Keratinocyte (primary cell): Measurements from ENCODE around the gene NBPF8.
"Not testable (repeated sequence)": the region's sequence is repeated elsewhere in the genome, so short reads cannot be mapped to it uniquely, and the experiment has no call there.

Experiments used
- EZH2 ChIP-seq: IDR thresholded peaks from one replicate; pipeline ENCODE4 v1.6.1; 2012; ENCODE audit warnings: inconsistent platforms, mild to moderate bottlenecking, low read length, moderate library complexity
- TF ChIP-seq, protein P1 (sequence below), 3 experiments: IDR thresholded peaks in 1 of 3; conservative IDR thresholded peaks in 1 of 3; optimal IDR thresholded peaks in 1 of 3; 2 replicates in 2 of 3; 3 replicates in 1 of 3; pipeline versions ENCODE3 to v1.5.1; 2011; ENCODE audit warnings: low read length in 3 of 3, mild to moderate bottlenecking in 3 of 3, moderate library complexity in 2 of 3, control low read depth in 1 of 3, inconsistent platforms in 1 of 3; ENCODE audit not compliant: insufficient read depth in 2 of 3; ENCODE audit errors: extremely low read depth in 1 of 3

DNA sequence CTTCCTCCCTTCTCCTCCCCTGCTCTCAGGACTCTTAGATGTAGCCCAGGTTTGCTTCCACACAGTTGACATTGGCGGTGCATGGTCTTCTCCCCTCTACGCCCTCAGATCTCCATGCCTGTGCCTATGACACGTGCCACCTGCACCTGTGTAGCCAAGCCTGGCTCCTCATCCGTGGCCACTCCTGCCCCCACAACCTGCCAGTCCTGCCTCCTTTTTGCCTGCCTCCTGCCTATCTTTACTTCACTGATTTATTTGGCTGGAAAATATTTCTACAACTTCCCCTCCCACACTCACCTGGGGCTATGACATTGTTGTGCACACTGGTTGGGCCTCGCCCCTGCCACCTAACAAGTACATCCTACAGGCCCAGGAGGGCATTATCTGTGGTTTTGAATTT, 28.2 kb upstream of the NBPF8 start:
- TF ChIP-seq, protein P1, sequence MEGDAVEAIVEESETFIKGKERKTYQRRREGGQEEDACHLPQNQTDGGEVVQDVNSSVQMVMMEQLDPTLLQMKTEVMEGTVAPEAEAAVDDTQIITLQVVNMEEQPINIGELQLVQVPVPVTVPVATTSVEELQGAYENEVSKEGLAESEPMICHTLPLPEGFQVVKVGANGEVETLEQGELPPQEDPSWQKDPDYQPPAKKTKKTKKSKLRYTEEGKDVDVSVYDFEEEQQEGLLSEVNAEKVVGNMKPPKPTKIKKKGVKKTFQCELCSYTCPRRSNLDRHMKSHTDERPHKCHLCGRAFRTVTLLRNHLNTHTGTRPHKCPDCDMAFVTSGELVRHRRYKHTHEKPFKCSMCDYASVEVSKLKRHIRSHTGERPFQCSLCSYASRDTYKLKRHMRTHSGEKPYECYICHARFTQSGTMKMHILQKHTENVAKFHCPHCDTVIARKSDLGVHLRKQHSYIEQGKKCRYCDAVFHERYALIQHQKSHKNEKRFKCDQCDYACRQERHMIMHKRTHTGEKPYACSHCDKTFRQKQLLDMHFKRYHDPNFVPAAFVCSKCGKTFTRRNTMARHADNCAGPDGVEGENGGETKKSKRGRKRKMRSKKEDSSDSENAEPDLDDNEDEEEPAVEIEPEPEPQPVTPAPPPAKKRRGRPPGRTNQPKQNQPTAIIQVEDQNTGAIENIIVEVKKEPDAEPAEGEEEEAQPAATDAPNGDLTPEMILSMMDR (optimal IDR thresholded peaks at IDR 0.05 in 1 of 3, IDR thresholded peaks at IDR 0.05 in 1 of 3, conservative IDR thresholded peaks at IDR 0.05 in 1 of 3; ENCODE audit: extremely low read depth in 1 of 3, insufficient read depth in 2 of 3, low read length in 3 of 3) = not testable (repeated sequence)
- TF ChIP-seq EZH2 = not testable (repeated sequence)
